GM11168 (cell line): ENCODE measurements around the gene LTF.

Experiments used
- in situ Hi-C: fragments of 300-500 bp; cut with MboI; formaldehyde crosslinking; loops from one replicate; pipeline ENCODE4 v1.12.0; 2022; ENCODE audit warnings: low sequenced_read_pairs; ENCODE audit not compliant: unreplicated experiment

Gene LTF

DNA sequence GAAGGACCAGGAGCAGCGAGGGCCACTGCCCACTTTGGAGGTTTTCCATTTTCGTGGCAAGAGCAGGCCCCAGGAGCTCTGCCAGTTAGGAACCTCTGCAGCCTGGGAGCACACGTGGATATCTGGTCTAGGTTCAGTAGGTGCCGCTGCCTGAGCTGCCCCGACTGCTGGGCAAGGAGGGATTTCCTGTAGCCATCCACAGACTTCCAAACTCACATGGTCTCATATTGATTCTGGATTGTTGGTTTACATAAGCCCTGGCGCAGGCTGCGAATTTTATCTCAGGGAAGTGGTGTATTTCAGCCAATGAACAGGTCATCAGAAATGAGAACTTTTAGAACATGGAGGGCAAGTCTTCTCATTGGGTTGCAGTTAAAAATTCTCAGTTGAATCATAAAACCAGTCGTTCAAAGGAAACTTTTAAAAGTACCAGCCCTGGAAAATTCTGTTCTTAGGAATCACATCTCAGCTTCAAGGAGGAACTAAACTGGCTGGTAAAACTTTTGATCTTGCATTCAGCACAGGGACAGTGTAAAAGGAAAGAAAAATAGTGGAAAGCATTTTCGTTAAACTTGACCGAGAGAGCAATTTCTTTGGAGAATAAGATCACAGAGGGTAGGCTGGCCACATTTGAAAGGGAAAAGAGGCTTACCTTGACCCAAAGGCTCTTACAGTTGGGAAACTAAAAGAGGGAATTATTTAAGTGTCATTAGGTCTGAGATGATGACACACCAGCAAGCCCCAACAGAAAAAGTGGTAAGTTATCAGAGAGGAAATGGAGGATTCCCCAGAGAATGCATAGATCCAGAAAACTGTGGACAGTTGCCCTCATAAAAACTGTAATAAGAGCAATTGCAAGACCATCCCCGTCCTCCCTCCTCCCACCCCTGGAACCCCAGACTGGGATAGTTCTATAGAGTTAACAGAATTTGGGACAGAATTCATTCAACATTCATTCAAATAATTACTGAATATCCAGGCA, 26.7 kb upstream of the LTF start:
- in situ Hi-C loops: loop anchor here (5.0 kb wide), 1 partner anchor 66 kb away; no protein-coding TSS in a partner anchor

DNA sequence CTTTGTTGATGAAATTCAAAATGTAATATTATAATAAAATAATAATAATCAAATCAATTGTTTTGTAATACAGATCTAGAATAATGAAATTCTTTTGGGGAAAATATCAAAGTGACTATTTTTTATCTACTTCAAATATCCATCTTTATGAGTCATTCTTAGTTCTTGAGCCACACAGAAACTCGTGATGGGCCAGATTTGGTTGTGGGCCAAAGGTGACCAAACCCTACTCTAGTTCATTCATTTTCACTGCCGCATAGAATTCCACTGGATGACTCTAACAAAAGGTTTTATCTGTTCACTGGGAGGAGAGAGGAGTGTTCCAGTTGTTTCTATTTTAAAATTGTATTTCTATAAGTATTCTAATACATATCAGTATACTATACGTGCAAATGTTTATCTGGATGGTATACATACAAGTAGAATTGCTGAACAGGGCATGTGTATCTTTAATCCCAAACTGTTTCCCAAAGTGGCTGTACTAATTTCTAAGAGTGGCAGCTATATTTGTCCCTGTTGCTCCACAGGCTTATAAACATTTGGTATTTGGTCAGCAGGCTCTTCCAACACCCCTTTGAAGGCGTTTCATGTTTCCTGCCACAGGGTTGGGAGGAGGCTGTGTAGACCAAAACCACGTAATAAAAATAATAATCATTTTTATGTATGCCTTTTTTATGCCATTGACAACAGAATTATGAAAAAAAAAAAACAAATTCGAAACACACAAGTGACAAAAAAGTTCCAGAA, 25.8 kb upstream of the LTF start:
- in situ Hi-C loops: loop anchor here (5.0 kb wide), 1 partner anchor 67 kb away; no protein-coding TSS in a partner anchor

DNA sequence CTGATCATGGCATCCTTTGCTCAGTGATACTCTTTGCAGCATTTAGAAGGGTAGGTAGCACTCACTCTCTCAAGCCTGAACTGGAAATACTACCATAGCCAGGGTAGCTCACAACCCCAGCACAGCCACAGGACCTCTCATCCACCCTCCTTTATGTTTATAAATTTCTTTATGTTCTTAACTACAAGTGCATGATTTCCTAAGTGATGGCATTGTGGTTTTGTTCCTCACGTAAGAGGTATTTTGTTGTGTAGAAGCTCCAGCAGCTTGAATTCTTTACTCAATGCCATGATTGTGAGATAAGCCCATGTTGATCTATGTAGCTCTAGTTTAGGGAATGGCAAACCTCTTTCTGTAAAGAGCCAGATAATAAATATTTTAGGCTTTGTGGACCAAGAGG, 25.2 kb upstream of the LTF start:
- in situ Hi-C loops: loop anchor here (5.0 kb wide), 2 partner anchors 67 to 137 kb away; no protein-coding TSS in a partner anchor

DNA sequence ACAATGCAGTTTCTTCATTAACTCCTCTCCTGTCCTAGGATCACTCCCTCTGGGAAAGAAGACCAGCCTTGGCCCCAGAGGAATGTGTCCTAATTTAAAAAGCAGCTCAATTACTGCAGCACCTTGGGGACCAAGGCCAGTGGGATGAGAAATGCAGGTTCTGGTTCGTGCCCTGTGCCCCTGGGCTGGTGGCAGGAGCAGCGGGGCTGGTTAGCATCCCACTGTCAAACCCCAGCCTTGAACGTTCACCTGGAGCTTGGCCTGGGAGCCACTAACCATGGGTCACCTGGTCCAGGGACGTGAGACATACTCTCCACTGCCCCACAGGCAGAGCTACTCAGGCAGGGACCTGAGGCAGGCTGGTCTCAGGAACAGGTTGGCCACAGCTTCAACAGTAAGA, 24.7 kb upstream of the LTF start:
- in situ Hi-C loops: loop anchor here (5.0 kb wide), 1 partner anchor 138 kb away; no protein-coding TSS in a partner anchor

DNA sequence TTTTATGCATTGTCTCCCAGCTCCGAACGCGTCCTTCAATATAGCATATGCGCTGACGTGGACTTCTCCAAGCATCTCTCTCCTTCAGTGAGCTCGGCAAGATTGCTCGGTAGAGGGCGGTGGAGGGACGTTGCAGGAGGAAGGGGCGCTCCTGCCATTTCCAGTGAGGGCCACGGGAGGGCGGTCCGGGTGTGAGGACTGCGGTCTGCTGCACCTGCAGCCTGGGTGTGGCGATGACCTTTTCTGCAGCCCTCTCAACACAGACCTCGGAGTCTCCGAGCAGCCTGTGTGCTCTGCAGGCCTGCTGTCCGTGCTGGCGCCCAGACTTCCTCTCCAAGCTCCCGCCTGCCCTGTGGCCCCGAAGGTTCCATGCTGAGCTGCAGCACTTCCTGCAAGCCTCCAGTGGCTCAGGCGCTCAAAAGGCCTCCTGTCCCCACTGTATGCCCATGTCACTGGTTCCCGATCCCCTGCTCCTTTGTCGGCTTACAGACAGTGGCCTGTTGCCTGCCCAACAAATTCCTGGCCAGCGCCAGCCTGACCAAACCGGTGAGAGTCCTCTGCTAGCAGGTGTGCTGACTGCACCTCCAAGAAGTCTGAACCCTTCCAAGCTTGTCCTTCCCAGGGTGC, 24.1 kb upstream of the LTF start:
- in situ Hi-C loops: loop anchor here (5.0 kb wide), 1 partner anchor 138 kb away; no protein-coding TSS in a partner anchor

DNA sequence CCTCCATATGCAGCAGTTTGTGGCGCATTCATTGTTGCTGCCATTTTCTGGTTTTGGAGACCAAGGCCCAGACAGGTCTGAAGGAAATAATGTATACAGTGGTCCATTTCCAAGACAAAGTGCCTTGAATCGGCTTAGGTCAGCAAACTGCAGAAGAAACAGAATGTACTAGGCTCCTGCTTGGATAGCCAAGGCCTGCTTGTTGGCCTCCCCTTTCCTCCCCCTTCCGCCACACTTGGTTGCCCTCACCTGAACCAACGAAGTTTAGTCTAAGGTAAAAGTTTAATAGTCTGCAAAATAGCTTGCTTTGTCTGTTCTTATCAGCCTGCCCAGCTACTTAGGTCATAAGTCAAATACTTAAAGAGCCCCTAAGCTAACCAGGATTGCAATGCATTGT, 21.1 kb upstream of the LTF start:
- in situ Hi-C loops: loop anchor here (5.0 kb wide), 1 partner anchor 142 kb away; no protein-coding TSS in a partner anchor

DNA sequence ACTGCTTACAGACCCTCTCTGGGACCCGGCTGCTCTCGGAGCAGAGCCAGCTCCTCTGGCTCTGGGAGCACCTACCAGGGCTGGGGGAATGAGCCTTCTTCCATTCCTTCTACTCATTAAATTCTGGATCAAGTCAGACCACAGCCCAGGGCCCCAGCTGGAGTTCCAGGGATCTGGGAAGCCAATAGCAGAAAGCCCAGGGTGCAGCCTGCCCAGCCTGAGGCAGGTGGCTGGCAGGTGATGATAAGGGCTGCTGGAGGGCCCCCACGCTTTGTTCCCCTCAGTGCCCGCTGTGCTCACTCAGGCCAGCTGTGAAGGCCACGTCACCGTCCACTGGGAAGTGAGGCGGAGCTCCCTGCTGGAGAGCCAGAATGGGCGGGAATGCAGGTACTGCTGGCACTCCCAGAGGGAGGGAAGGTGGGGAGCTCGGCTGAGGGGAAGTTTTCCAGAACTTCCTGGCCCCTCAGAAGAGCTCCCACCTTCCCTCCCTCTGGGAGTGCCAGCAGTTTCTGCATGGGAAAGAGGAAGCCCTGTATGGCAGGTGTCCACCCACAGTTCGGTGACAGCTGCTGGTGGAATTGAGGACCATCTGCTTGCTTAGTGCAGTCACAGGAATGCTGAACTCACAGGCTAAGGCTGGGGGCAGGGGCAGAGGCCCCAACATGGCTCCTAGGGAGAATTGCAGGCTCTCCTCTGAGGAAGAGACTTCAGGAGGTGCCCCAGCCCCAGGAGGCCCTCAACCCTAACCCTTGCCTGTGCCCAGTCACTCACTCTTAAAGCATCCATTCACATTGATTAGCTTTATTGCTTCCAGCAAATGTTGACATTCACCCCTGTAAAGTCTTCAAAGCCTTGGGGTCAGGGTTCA, 20.4 kb upstream of the LTF start:
- in situ Hi-C loops: loop anchor here (5.0 kb wide), 1 partner anchor 142 kb away; no protein-coding TSS in a partner anchor

DNA sequence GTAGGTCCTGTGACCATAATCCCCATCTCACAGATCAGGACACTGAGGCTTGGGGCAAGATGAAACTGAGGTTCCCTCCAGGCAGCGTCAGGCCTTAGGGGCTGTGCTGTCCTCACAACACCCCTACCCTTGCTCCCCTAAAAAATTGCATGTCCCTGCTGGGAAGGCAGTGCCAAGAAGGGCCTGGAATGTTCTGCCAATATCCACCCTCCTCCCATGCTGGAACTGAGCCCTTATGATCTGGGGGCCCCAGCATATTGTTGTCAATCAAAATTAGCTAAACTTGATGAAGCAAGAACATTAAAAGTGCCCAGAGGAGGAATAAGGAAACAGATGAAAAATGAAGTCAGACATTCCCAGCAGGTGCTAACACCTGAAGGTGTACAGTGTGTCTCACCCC, 19.7 kb upstream of the LTF start:
- in situ Hi-C loops: no loop called here

DNA sequence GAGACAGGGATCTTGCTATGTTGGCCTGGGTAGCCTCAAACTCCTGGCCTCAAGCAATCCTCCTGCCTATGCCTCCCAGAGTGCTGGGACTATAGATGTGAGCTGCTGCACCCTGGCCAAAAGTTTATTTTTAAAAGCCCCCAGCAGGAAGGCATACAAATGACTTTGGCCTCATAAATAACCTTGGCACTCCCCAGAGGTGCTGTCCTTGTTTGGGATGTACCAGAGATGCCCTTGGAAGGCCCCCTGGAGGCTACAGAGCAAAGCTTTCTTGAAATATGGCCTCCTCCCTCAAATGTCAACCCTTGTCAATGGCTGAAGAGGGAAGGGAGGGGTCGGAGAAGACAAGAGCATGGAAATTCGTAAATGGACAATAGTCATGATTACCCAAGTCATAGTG, 19.1 kb upstream of the LTF start:
- in situ Hi-C loops: no loop called here

DNA sequence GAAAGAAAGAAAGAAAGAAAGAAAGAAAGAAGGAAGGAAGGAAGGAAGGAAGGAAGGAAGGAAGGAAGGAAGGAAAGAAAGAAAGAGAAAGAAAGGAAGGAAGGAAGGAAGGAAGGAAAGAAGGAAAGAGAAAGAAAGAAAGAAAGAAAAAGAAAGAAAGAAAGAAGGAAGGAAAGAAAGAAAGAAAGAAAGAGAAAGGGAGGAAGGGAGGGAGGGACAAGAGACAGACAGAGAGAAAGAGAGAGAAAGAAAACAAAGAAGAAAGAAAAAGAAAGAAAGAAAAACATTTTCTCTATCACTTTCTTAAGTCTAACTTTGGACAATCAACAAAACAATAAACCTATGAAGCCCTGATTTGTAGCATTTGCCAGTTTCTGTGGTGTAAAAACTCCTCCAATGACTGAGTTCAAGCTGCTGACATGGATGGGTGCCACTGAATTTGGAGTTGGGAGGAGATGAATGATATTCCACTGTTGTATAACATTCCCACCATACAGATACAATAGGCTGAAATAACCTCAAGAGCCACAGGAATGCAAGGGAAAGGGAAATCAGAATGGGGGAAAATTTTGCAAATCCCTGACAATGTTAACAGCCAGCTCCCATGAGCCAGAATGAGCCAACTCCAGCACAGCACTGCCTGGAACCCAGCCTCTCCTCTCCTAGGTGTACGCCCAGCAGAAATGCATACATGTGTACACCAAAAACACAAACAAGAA, 18.1 kb upstream of the LTF start:
- in situ Hi-C loops: no loop called here

DNA sequence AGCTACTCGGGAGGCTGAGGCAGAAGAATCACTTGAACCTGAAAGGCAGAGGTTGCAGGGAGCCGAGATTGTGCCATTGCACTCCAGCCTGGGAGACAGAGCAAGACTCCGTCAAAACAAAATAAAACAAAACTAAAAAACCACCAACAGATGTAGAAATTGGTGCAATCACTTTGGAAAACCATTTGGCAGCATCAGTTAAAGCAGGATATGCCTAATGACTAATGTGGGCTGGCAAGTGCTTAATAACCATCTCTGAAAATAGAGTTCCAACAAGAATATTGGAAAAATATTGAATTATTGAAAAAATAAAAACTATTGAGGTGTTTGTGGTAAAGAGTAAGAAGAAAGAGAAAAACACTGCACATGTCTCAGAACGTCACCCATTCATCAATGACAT, 16.9 kb upstream of the LTF start:
- in situ Hi-C loops: no loop called here

DNA sequence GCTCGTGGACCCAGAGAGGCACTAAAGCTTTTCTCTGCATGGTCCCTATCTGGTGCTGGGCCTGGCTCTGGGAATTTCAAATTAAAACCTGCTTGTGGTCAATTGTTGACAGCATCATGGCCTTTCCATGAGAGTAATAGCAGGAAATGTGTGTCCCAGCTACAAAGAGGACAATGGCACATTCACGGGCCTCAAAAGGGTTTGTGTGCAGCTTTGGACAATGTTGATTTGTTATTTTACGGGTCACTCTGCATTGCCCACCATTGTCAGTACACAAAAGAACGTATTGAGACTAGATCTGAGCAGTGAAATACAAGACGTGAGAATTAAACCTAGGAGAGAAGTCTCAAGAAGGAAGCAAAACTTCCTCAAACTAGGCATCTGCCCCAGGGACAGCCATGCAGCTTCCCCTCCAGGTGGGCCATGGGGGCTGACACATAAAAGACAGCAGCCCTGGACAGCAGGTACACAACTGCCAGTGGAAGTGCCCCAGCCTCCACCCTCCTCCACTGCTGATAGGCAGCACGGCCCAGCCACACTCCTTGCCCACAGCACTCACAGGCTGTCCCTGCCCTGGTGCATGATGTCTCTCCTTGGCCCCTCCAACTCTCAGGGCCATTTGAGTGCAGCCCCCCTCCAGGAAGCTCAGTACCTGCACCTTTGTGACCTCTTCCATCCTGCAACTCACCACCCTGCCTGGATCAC, 15.9 kb upstream of the LTF start:
- in situ Hi-C loops: no loop called here

DNA sequence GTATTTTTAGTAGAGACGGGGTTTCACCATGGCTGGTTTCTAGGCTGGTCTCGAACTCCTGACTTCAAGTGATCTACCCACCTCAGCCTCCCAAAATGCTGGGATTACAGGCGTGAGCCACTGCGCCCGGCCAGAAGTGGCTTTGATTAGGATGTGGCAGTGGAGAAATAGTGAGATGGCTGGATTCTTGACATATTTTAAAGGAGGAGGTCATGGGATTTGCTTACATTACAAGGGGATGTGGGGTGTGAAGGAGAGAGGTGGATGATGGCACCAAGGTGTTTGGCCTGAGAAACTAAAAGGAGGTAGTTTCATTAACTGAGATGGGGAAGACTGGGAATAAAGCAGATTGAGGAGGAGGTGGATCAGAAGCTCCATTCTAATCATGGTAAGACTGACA, 15.0 kb upstream of the LTF start:
- in situ Hi-C loops: no loop called here

DNA sequence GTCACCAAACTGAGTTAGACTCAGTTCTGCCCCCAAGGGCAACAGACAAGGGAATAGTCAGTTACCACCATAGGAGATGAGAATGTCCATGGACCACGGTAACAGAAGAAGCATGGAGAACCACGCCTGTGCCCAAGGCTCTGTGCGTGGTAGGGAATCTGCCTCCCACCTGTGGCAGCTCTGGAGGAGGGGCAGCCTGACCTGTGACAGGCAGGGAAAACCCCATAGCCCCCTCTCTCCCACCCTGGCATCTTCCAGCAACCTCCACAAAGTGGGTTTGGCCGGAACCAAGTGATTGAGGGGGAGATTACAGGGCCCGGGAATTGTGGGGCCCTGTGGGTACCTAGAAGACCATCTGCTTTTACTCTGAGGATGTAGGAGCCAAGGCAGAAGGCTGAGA, 14.3 kb upstream of the LTF start:
- in situ Hi-C loops: no loop called here

DNA sequence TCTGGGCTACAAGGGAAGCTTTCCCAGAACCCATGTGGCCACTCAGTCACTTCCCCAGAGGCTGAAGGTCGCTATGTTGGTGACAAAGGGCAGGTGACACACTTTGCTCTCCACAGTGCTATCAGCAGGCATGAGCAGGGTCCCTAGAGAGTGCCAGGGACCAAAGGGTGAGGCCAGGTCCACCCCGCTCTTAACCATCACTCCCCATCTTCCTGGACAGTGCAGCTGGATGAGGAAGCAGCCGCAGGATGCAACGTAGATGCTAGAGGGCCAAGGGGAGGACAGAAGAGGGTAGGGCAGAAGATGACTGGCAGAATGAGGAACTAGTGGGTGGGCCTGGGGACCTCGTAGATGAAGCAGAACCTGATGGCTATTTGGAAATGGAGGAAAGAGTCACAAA, 13.6 kb upstream of the LTF start:
- in situ Hi-C loops: no loop called here

DNA sequence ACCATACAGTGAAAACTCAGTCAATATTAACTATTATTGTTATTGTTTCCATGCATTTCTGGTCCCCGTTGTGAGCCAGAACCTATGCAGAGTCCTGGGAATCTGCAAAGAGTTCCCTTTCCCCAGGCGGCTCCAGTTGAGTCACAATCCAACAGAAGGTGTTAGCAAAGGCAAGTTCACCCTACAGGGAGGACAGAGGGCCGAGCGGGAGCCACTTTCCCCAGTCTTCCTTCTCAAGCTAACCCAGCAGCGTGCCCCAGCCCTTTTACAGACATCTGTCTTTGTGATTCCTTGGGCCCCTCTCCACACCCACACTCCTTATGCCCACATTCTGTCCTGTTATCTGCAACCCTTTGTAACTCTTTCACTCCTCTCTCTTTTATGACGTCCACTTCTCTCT, 13.1 kb upstream of the LTF start:
- in situ Hi-C loops: no loop called here

DNA sequence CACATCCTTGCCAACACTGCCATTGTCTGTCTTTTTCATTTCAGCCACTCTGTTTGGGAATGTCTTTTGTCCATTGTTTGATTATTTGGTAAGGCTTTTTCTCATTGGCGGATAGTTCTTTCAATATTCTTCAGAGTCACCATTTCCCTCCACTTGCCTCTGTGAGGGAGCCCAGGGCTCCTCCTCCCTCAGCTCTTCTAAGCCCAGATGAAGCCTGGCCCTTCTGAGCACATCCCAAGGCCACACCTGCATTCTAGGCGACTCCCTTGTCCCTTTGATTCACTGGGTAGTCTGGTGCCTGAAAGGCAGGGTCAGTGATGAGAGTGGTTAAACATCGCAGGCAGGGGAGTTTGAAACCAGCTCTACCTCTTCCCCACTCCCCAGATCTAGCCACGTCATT, 12.4 kb upstream of the LTF start:
- in situ Hi-C loops: no loop called here

DNA sequence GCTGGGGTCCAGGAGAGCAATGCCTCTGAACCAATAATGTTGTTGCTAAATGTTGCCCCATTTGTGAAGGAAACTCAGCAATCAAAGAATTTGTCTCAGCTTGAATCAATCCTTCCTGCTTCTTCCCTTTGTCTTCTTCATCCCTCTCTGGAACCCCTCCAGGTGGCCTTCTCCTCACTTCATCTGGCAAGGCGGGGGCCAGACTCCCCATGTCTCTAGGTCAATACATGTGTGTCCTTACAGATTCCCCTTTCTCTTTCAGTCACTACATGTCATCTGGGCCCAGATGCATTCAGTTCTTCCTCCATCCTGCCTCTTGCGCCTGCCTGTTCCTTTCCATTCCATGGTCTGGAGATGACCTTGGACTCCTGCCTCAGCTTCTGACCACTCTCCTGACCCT, 8.0 kb upstream of the LTF start:
- in situ Hi-C loops: no loop called here
